K562 (cell line): ENCODE data around the gene ZFP42. TPM values are rescaled to one million over a fixed set of nuclear protein-coding genes. Genes with fewer than 3 reads are reported as not detected.

ENCODE experiments used
- CBX2 ChIP-seq: fragments of 200-600 bp; sonication (generic); IDR thresholded peaks from one replicate; pipeline ENCODE4 v1.6.1; 2012; ENCODE audit warnings: mild to moderate bottlenecking, low read length, inconsistent platforms; ENCODE audit not compliant: insufficient read depth, poor library complexity, severe bottlenecking
- FOXO4 ChIP-seq: fragments of 450-650 bp; formaldehyde crosslinking; IDR thresholded peaks from 2 replicates; pipeline ENCODE4 v1.4.0; 2020; ENCODE audit warnings: mild to moderate bottlenecking, moderate library complexity
- NR2C1 ChIP-seq, 2 experiments: fragments of 450-650 bp; IDR thresholded peaks; 2 replicates each; pipeline ENCODE4 v1.6.1; 2017; ENCODE audit warnings: mild to moderate bottlenecking in 2 of 2, antibody characterized with exemption in 1 of 2, inconsistent platforms in 1 of 2, missing compliant biosample characterization in 1 of 2, missing genetic modification characterization in 1 of 2
- POLR3G ChIP-seq: IDR thresholded peaks from 2 replicates; pipeline ENCODE4 v1.6.1; 2011; ENCODE audit not compliant: insufficient read length, insufficient replicate concordance; ENCODE audit errors: extremely low read depth
- ZBTB5 ChIP-seq: fragments of 450-650 bp; IDR thresholded peaks from 2 replicates; pipeline ENCODE4 v1.6.1; 2017; ENCODE audit warnings: antibody characterized with exemption
- ZFX ChIP-seq: sonication (generic); formaldehyde crosslinking; IDR thresholded peaks from 2 replicates; pipeline ENCODE4 v1.8.0; 2022; ENCODE audit warnings: mild to moderate bottlenecking, missing genetic modification reagents, moderate library complexity
- ZNF318 ChIP-seq, 2 experiments: fragments of 450-650 bp; IDR thresholded peaks; 2 replicates each; pipeline ENCODE4 v1.6.1; 2016; ENCODE audit warnings: mild to moderate bottlenecking in 2 of 2, borderline replicate concordance in 1 of 2, low read depth in 1 of 2, moderate library complexity in 1 of 2
- ZNF384 ChIP-seq: IDR thresholded peaks from 2 replicates; pipeline ENCODE4 v1.6.1; 2012; ENCODE audit warnings: low read depth, low read length, improper control_type of control experiment
- polyA plus RNA-seq, 8 experiments: library from polyadenylated mRNA; depleted of rRNA in 4 of 8; stranded (reverse) in 5 of 8; unstranded in 3 of 8; fragments of >200 nt; fragmentation: Nextera tagmentation in 2 of 8; fragmentation: Illumina TruSeq in 1 of 8; extraction: Ambion mirVana in 2 of 8; extraction: Trizol in 1 of 8; gene quantifications; 2 replicates each; pipeline versions ENCODE4 v1.2.1 to v1.2.3, GENCODE V29; 2011 to 2014; ENCODE audit warnings: inconsistent platforms in 1 of 8, missing spikeins in 1 of 8
- total RNA-seq, 7 experiments: library from RNA; depleted of rRNA in 6 of 7; stranded (reverse); fragments of >200 nt in 6 of 7; fragmentation: Illumina TruSeq in 2 of 7; extraction: Trizol in 2 of 7; gene quantifications; 2 replicates each; pipeline versions ENCODE4 v1.2.1 to v1.2.3, GENCODE V29; 2011 to 2021; ENCODE audit warnings: low replicate concordance in 1 of 7

ZFP42 gene
- total and polyA plus RNA-seq, 9 of the 15 experiments (the other 6 are each of a cell fraction or from before 2014, with no cell fraction given): 0.09 to 0.64 (median 0.20) TPM

GRCh38 chr4:187983746-187984145, 11.8 kb upstream of the ZFP42 start (continued):
- TF ChIP-seq ZNF318 (IDR thresholded peaks at IDR 0.05; ENCODE audit: borderline replicate concordance in 1 of 2, low read depth in 1 of 2) (no peak), FOXO4 (CRISPR knock-in tag) (no peak), ZNF384 (no peak), ZBTB5 (no peak), POLR3G (no peak), NR2C1 (IDR thresholded peaks at IDR 0.05) (no peak), NR2C1 (tag; IDR thresholded peaks at IDR 0.05) (no peak), ZFX (CRISPR knock-in tag) (no peak), CBX2 (no peak)
